PC-9 (cell line): ENCODE measurements around the gene DNAH6.

Source experiments
- EZH2 ChIP-seq: fragments of 200-600 bp; sonication (generic); IDR thresholded peaks from 2 replicates; pipeline ENCODE4 v1.8.0; 2017; ENCODE audit warnings: antibody characterized with exemption, low read depth
- TF ChIP-seq, protein P1 (sequence below): fragments of 200-600 bp; sonication (generic); conservative IDR thresholded peaks from 2 replicates; pipeline ENCODE4 v1.6.1; 2017; ENCODE audit warnings: mixed run types, antibody characterized with exemption, mild to moderate bottlenecking, moderate library complexity

DNA sequence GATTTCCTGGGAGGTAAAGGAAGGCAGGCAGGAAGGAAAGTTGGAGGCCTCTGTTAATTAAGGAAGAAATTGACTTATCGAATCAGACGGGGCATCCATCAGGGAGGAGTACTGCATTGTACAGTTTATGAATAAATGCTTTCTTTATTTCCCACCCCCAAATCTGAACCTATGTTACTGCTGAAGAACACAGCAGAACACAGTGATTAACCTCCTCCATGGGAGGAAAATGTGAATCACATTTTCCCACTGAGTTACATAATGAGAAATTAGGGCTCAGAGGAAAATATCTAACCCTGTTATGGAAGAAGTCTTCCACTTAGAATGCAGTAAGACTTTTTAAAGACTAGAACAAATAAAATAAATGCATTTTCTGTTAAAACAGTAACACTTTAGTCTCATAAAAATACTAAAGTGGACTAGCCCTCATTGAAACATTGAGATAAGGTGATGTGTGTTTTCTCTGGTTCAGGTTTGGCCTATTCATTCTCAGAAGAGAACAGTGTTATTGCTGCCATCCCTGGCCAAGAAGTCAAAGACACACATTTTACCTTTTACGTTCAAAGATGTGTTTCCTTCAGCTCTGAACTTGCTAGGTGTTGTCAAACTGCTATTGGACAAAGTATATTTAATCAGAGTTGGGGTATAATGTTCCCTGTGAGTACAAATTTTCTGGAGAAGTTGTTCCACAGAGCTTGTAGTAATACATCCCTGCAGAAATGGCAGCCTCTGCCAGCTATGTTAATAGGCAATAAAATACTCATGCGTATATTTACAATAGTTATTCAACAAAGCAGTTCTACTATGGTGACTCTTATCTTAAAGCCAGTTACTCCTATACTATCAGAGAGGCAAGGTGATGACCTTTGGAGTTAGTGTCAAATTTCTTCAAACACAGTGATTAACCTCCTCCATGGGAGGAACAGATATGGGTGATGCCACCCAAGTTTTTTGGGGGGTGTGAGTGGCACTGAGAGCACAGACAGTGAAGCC lies 11.1 kb downstream of the DNAH6 start:
- TF ChIP-seq, protein P1, sequence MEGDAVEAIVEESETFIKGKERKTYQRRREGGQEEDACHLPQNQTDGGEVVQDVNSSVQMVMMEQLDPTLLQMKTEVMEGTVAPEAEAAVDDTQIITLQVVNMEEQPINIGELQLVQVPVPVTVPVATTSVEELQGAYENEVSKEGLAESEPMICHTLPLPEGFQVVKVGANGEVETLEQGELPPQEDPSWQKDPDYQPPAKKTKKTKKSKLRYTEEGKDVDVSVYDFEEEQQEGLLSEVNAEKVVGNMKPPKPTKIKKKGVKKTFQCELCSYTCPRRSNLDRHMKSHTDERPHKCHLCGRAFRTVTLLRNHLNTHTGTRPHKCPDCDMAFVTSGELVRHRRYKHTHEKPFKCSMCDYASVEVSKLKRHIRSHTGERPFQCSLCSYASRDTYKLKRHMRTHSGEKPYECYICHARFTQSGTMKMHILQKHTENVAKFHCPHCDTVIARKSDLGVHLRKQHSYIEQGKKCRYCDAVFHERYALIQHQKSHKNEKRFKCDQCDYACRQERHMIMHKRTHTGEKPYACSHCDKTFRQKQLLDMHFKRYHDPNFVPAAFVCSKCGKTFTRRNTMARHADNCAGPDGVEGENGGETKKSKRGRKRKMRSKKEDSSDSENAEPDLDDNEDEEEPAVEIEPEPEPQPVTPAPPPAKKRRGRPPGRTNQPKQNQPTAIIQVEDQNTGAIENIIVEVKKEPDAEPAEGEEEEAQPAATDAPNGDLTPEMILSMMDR = no peak
- TF ChIP-seq EZH2 = no peak
